GM12892 (cell line): ENCODE data around the gene LRCH4.

Experiments
- DNase-seq: peaks from one replicate; pipeline ENCODE4 v3.0.0; 2011; ENCODE audit not compliant: insufficient read length
- FAIRE-seq: peaks from 2 replicates; lab custom pipeline; 2011; peaks lifted over from hg19 to GRCh38; lab: Jason Lieb, UNC
- POLR2A ChIP-seq: IDR thresholded peaks from 2 replicates; pipeline ENCODE4 v1.6.1; 2011; ENCODE audit warnings: low read depth, low read length, control low read depth
- POLR2AphosphoS5 ChIP-seq: IDR thresholded peaks from 2 replicates; pipeline ENCODE4 v1.6.1; 2011; ENCODE audit warnings: low read depth, low read length, control low read depth
- TAF1 ChIP-seq: IDR thresholded peaks from 2 replicates; pipeline ENCODE4 v1.6.1; 2011; ENCODE audit warnings: low read depth, mild to moderate bottlenecking, control low read depth, low read length, borderline replicate concordance

LRCH4 gene

DNA sequence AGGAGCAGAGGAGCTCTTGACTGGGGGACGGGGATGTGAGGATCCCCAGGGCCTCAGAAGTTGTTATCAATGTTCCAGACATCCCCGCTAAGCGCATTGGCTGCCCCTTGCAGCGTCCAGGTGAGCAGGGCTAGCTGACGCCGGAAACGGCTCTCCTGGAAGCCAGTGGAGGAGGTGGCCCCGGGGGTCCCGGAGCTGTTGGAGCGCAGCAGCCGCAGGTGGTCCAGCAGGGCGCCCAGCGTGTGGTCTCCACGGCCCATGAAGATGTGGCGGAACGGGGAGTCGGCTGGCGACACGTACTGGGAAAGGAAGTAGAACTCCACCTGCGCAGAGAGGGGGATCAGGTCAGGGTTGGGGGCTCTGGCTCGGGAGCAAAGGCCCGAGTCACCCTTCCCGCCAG, 34.9 kb upstream of the LRCH4 start:
- TF ChIP-seq POLR2AphosphoS5: no peak
- DNase-seq (no peak), FAIRE-seq (no peak)

DNA sequence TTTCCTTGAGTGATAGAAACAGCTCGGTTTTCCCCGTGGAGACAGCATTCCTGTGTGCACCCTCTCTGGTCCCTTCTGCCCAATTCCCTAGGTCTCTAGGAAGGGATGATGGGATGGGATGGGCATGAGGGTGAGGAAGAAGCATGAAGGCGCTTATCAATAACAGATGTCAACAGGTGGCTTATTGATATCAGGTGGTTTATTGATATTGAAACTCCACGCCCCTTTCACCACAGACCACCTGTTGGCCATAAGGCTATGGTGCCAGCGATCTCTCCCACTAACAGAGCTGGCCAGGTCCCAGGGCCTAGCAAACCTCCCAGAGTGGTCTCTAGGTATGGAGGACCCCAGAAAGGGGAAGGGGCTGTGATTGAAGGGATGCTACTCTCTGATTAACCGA, 34.3 kb upstream of the LRCH4 start:
- TF ChIP-seq POLR2A: no peak
- TF ChIP-seq POLR2AphosphoS5: no peak
- no peak for TF ChIP-seq TAF1
- DNase-seq (no peak), FAIRE-seq (no peak)

DNA sequence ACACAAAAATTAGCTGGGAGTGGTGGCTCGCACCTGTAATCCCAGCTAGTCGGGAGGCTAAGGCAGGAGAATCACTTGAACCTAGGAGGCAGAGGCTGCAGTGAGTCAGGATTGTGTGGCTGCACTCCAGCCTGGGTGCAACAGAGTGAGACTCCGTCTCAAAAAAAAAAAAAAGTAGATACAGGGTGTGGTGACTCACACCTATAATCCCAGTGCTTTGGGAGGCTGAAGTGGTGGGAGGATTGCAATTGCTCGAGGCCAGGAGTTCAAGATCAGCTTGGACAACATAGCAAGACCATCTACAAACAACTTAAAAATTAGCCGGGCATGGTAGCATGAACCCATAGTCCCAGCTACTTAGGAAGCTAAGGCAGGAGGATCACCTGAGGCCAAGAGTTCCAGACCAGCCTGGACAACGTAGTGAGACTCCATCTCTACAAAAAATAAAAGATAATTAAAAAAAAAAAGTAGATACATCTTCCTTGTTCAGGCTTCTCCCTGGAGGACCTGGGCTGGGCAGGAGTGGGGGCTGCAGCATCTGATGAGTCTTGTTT, 28.5 kb upstream of the LRCH4 start:
- FAIRE-seq: no peak
- DNase-seq: no peak
- TF ChIP-seq POLR2A: no peak
- TF ChIP-seq POLR2AphosphoS5: no peak
- no peak for TF ChIP-seq TAF1

GRCh38 chr7:100613412-100614175, 27.7 kb upstream of the LRCH4 start:
- DNase-seq (no peak), FAIRE-seq (no peak)
- TF ChIP-seq POLR2AphosphoS5 (no peak), POLR2A (no peak), TAF1 (no peak)

DNA sequence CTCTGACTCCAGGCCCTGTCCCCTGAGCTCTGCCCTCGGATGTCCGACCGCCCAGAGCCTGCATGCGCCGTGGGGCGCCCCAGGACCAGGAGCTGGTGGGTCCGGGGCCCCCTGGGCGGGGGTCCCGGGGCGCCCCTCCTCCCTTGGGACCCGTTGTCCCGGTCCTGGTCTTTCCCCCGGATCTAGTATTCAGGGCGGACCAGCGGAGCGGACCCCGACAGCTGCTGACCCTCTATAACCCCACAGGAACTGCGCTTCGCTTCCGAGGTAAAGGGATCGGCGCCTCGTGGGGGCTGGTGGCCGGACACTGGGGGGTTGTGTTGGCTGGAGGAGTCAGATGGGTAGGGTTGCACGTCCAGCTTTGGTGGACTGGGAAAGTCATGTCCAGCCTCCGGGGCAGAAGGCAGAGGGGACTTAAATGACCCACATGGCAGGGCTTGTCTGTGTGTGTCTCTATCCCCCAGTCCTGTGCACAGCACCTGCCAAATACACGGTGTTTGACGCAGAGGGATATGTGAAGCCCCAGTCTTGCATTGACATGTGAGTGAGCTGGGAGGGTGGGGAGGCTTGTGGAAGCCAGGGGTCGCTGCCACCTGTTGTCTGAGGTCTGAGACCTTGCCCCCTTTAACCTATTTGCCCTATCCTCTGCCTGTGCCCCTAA, 26.9 kb upstream of the LRCH4 start:
- TF ChIP-seq POLR2A (no peak), TAF1 (no peak), POLR2AphosphoS5 (no peak)
- FAIRE-seq: peak; percentile 82
- no peak for DNase-seq

DNA sequence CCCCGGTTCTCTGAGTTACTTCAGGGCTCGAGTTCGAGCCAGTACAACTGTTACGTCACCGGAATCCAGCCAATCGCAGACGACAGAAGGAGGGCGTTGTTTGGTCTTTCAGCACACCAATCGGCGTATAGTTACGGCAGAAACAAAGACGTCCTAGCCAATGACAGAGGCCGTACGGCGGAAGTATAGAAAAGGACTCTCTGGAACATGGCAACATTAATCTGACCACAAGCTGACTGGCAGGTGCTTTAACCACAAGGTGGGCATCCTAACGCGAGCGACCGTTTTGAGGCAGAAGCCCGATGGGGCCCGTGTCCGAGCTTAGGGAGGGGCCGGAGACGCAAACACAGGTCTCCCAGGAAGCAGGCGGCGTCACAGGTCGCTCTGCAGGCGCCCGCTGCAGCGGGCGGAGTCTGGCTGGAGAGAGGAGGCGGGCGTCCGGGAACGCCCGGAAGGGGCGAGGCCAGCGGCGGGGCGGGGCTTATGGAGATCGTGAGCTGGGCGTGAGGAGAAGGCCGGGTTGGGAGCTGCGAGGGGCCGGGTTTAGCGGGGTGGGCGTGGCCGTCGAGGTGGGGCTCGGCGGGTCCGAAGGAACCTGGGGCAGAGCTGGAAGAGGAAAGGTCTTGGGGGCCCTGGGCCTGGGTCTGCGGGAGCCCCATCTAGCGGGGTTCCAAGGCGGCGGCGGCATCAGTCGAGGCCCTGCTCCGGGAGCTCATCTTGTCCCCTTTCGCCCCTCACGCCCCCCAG, 26.2 kb upstream of the LRCH4 start, which contains the start of gene MOSPD3:
Gene MOSPD3 (plus strand): TSS at position 558 of the 747 bp plus-strand sequence. CDS start 252 bp downstream, outside the sequence.
- peak; percentile 99 for FAIRE-seq
- TF ChIP-seq POLR2AphosphoS5 (peak; percentile 72), TAF1 (no peak)
- peak; percentile 99 for DNase-seq

GRCh38 chr7:100609958-100610357, 24.0 kb upstream of the LRCH4 start:
- DNase-seq: no peak
- FAIRE-seq: no peak
- TF ChIP-seq TAF1: no peak
- TF ChIP-seq POLR2AphosphoS5: no peak
- TF ChIP-seq POLR2A: no peak

DNA sequence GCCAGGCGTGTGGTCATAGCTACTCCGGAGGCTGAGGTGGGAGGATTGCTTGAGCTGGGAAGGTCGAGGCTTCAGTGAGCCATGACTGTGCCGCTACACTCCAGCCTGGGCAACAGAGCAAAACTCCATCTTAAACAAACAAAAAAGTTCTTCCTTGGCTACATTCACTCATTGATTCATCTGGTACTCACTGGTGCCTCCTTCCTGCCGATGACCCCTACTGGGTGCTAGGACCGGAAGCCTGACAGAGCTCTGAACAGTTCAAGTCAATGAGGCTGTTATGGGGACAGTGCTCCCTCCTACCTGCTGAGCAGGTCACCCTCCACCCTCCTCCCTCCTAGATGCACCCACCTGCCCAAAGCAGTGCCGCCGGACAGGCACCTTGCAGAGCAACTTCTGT, 21.2 kb upstream of the LRCH4 start:
- FAIRE-seq (no peak), DNase-seq (no peak)
- TF ChIP-seq POLR2A (no peak), POLR2AphosphoS5 (no peak), TAF1 (no peak)

DNA sequence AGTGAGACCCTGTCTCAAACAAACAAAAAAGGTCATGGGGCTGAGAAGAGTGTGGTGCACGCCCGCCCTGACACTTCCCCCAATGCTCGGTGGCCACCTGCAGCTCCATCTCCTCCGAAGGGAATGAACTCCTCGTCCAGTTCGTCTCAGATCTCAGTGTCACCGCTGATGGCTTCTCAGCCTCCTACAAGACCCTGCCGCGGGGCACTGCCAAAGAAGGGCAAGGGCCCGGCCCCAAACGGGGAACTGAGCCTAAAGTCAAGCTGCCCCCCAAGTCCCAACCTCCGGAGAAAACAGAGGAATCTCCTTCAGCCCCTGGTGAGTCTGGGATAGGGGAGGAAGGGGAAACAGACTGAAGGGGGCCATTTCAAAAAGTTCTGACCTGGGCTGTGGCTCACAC, 20.4 kb upstream of the LRCH4 start:
- no peak for DNase-seq
- TF ChIP-seq POLR2AphosphoS5: no peak
- TF ChIP-seq TAF1: no peak
- no peak for TF ChIP-seq POLR2A
- FAIRE-seq: no peak

DNA sequence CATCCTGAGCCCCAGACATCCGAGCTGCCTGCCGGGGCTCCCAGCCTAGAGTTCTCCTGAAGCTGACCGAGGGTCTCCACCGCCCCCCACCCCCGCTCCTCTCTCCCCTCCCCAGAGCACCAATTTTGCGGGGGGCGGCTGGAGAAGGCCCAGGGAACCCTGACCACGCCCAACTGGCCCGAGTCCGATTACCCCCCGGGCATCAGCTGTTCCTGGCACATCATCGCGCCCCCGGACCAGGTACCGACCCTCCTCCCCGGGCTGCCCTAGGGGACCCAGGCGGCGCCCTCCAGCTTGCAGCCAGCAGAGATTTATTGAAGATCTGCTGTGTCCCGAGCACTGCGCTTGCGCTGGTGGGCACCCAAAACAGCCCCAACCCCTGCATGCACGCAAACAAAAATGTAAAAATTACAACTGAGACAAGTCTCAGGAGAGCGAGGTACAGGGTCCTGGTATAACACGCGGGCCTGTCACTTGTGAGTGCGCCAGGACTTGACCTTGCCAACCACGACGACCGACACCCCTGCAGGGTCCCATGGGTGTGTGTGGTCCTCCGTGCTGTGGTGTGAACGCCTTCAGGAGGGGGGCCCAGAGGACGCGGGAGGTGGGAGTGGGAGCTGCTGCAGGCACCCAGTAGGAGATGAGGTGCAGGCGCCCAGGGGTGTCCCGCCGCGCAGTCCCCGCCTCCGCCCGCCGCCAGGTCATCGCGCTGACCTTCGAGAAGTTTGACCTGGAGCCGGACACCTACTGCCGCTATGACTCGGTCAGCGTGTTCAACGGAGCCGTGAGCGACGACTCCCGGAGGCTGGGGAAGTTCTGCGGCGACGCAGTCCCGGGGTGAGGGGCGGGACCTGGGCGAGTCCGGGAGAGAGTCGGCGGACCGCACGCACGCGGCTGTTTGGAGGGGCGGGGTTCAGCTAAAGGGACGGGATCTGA, 19.3 kb upstream of the LRCH4 start:
- FAIRE-seq (no peak), DNase-seq (no peak)
- TF ChIP-seq POLR2AphosphoS5: no peak
- TF ChIP-seq TAF1: no peak
- no peak for TF ChIP-seq POLR2A
